NCI-H748 (cell line): ENCODE data around the gene DPP6.

ENCODE experiments used
- DNase-seq: peaks from one replicate; lab custom pipeline; 2025; ENCODE audit not compliant: unreplicated experiment; lab: John Stamatoyannopoulos, UW

DPP6 gene

DNA sequence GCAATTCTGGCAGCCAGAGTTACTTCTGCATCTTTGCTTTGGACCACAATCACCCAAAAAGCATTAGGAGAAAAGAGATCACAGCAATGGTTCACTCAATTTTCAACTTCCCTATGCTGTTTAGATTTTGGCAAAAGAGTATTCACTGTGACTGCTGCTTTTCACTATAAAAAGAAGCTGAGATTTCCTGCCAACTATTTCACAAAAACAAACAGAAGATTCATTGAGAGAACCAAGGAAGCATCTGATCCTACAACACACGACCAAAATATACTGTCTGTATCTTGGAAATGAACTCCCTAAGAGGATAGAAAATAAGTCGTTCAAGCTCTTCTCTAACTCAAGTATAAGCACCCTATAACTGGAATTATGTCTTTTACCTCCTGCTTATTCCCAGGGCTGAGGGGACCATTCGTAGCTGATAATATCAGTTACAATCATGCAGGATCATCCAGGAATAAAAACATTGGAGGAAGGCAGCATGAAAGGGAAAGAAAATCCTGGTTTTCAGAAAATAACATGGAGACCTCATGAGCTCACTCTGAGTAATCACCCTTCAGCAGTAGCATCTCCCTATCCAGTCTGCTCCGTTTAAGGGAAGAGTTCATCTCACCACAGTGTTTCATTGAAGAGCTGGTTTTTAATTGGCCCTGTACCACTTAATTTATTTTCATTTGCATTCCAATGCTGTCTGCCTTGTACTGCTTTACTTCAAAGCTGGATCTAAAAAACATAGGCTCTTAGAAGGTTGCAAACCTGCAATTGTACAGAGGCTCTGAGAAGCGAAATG is 694.6 kb downstream of the DPP6 start:
- no peak for DNase-seq

GRCh38 chr7:154748089-154748786 is 696.0 kb downstream of the DPP6 start:
- DNase-seq = no peak

- DNase-seq = no peak
Observed at GRCh38 chr7:154750353-154750801, 698.2 kb downstream of the DPP6 start.

DNA sequence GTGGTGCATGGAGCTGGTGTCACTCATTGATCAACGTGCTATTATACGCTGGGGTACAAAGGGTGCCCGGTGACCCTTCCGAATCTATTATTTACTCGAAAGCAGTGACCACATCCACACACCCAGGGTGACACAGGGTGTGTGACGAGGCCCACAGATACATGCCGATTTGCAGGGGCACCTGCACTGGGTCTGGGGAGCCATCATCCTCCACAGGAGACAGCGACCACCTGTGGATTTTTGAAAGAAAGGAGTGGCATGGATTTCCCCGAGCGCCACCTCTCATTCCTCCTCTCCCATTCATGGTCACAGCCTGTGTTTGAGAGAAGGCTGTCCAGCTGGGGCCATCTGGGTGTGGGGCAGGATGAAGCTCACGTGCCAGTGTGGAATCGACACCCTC is 701.0 kb downstream of the DPP6 start:
- no peak for DNase-seq

- DNase-seq = no peak
Observed at GRCh38 chr7:154757756-154758155, 705.6 kb downstream of the DPP6 start.

- no peak for DNase-seq
Observed at GRCh38 chr7:154759989-154760388, 707.8 kb downstream of the DPP6 start.

- DNase-seq = no peak
Observed at GRCh38 chr7:154765118-154765517, 712.9 kb downstream of the DPP6 start.

DNA sequence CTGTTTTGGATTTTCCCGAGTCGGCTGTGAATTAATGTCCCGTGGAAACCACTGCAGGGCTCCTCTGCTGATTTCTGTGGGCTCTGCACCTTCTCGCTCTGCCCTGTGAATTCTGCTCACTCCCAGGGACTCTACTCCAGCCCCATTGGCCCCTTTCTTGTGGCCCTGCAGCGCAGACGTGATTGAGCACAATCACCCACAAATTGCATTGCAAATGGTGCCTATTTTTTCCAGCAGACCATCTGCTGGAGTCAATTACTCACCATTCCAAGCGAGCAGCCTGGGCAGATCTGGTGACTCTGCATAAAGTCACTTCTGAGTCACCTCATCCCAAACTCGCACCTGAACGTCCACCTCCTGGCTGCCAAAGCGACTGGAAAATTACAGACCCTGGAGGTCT is 714.9 kb downstream of the DPP6 start:
- no peak for DNase-seq

- DNase-seq = peak; percentile 16
Observed at GRCh38 chr7:154767821-154768415, 715.7 kb downstream of the DPP6 start.

DNA sequence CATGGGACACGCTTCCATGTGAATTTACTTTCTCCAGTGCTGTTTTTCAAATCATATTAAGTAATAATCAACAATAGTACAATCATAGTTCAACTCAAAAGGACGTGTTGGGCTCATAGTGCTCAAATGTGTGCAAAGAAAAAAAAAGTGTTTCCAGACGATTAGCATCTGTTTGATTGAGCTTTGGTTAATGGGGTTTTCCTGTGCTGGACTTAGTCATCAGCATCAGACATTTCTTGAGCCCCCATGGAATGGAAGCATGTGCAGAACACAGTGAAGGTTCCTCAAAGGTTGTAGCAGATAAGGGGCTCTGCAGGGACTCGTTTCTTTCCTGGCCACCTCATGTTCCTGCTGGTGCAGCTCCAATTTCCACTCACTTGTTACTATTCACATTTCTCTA is 716.8 kb downstream of the DPP6 start:
- DNase-seq = no peak

DNA sequence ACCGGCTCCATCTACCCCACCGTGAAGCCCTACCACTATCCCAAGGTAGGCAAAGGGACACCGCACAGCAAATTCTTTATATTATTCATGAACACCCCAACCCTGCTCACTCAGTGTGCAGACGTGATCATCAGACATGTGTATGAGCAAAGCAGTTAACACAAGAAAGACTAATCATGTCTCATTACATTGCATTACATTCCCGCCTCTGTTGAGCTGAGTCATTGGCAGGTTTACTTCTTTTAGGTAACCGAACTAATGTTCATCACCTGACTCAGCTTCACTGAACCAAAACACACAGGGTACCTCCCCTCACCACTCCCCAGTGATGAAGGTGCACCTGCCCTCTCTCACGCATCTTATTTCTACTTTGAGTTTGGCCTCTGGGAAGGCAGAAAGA is 717.3 kb downstream of the DPP6 start:
- no peak for DNase-seq

DNA sequence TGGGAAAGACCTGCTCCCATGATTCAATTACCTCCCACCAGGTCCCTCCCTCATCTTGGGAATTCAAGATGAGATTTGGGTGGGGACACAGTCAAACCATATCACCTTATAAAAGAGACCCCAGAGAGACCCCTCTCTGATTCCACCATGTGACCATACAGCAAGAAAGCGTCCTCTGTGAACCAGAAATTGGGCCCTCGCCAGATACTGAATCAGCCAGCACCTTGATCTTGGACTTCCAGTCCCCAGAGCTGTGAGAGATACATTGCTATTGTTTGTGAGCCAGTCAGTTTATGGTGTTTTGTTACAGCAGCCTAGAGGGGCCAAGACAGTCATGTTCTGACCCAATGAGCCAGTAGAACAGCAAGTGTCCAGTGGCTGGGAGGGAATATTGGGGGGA is 718.2 kb downstream of the DPP6 start:
- DNase-seq = no peak

GRCh38 chr7:154770962-154771361 is 718.8 kb downstream of the DPP6 start:
- no peak for DNase-seq

- DNase-seq = no peak
Observed at GRCh38 chr7:154774303-154774969, 722.2 kb downstream of the DPP6 start.

DNA sequence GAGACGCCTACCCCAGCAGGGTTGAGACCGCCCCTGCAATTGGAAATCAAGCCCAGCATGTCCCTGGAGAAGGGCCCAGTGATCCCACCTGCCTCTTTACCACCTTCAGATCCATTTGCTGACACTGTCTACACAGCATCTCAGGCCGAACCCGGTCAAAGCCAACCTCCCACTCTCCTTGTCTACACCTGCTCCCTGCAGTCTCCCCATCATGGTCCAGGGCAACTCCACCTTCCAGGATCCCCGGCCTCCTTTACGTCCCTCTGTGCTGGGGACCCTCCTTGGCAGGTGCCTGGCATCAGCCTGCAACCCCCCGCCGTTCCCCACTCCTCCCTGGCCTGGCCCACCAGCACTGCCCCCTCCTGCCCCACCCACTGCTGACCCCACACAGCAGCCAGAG is 723.5 kb downstream of the DPP6 start:
- no peak for DNase-seq

DNA sequence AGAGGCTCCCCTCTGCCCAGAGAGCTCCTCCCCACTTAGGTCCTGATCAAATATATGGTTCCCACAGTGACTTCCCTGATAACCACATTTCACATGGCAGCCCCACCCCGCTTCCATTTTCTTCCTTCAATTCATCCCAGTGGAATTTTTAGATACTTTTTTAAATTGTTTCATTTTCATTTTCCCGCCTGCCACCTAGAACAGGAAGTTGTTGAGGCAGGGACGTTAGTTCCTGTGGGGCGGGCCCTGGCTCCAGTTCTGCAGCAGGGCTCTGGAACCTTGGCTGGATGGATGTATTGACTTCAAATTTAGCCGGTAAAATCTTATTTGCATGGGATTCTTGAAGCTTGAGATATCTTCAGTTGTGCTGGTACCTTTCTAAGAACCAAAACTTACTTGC is 724.2 kb downstream of the DPP6 start:
- DNase-seq = no peak

GRCh38 chr7:154777023-154777422 is 724.8 kb downstream of the DPP6 start:
- DNase-seq = no peak

- DNase-seq = no peak
Observed at GRCh38 chr7:154777489-154777888, 725.3 kb downstream of the DPP6 start.

GRCh38 chr7:154777908-154778307 is 725.7 kb downstream of the DPP6 start:
- no peak for DNase-seq

DNA sequence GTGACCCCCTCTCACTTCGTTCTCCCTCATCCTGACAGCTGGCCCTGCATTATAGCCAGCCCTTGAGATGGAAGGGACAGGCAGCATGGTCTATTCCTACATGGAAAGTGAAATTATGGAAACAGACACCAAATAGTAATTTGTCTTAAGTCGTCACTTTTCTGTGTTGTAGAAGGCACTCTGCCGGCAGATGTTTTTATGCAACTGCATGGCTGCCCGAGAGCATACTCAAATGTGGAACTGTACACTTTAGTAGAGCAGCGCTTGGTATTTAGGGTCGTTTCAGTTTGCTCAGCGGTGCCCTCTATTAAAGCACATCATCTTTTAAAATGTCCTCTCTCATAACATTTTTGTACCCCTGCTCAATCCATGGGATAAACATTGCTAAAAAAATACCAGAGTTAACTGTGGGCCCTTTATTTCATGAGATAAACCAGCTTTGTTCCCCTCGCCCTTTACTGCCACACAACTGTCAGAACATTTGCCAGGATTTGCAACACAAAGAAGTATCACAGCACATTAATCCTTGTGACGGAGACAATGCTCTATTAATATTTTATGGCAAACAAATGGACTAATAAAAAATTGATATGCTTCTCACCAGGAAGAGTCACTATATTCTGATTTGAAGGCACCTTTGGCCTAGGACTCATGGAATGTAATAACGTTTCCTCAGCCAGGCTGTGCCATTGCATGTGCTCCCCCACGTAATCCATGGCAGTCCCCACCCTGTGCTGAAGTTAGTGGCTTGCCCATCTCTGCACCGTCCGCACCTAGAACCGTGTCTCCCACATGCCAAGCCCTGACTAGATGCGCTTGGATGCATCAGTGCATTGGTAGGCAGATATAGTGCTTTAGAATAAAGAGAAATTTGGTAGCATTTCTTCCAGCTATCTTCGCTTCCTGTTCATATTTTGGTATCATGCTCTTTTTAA is 729.4 kb downstream of the DPP6 start:
- no peak for DNase-seq
